GM23338 (cell line): Measurements from ENCODE around the gene VSX1. TPM values are rescaled to one million over a fixed set of nuclear protein-coding genes. Genes with fewer than 3 reads are reported as not detected.

Experiments used
- ATAC-seq: fragments of 200-7000 bp; cut with Tn5 transposase; 3 replicates; pipeline ENCODE4 v1.9.1; 2020
- DNase-seq: peaks from one replicate; pipeline ENCODE4 v3.0.0-alpha.2; 2015; ENCODE audit warnings: low spot score
- H2AFZ ChIP-seq: fragments of 200-600 bp; sonication (generic); 2 replicates; pipeline ENCODE4 v1.8.0; 2016; ENCODE audit warnings: antibody characterized with exemption, mild to moderate bottlenecking, moderate library complexity
- H3F3A ChIP-seq: fragments of 200-600 bp; sonication (generic); replicated peaks from 2 replicates; pipeline ENCODE4 v1.8.0; 2017; ENCODE audit warnings: antibody characterized with exemption, mixed run types, low read depth
- H3K27ac ChIP-seq: fragments of 200-600 bp; sonication (generic); 2 replicates; pipeline ENCODE4 v1.6.1; 2016; ENCODE audit warnings: low read depth
- H3K27me3 ChIP-seq: fragments of 200-600 bp; sonication (generic); 2 replicates; pipeline ENCODE4 v1.8.0; 2016; ENCODE audit warnings: mild to moderate bottlenecking, mixed run types, moderate library complexity; ENCODE audit not compliant: insufficient read depth
- H3K36me3 ChIP-seq: fragments of 200-600 bp; sonication (generic); 2 replicates; pipeline ENCODE4 v1.8.0; 2016; ENCODE audit warnings: mild to moderate bottlenecking; ENCODE audit not compliant: insufficient read depth
- H3K4me1 ChIP-seq: fragments of 200-600 bp; sonication (generic); 2 replicates; pipeline ENCODE4 v1.8.0; 2016; ENCODE audit warnings: mild to moderate bottlenecking, moderate library complexity; ENCODE audit not compliant: insufficient read depth
- H3K4me2 ChIP-seq: fragments of 200-600 bp; sonication (generic); 2 replicates; pipeline ENCODE4 v1.7.1; 2017; ENCODE audit warnings: mixed run types
- H3K4me3 ChIP-seq: fragments of 200-600 bp; sonication (generic); 2 replicates; pipeline ENCODE4 v1.6.1; 2016; ENCODE audit warnings: mixed run types
- H3K79me2 ChIP-seq: fragments of 200-600 bp; sonication (generic); replicated peaks from 2 replicates; pipeline ENCODE4 v1.8.0; 2017; ENCODE audit warnings: mild to moderate bottlenecking; ENCODE audit not compliant: insufficient read depth
- H3K9me2 ChIP-seq: fragments of 200-600 bp; sonication (generic); 2 replicates; pipeline ENCODE4 v1.8.0; 2017; ENCODE audit not compliant: insufficient read depth
- H4K20me1 ChIP-seq: fragments of 200-600 bp; sonication (generic); replicated peaks from 2 replicates; pipeline ENCODE4 v1.8.0; 2017; ENCODE audit warnings: mild to moderate bottlenecking; ENCODE audit not compliant: insufficient read depth
- H3K27ac Mint-ChIP-seq: 2 replicates; pipeline ENCODE4 v1.8.0; 2020; ENCODE audit warnings: inconsistent platforms, mild to moderate bottlenecking, moderate library complexity, mixed read lengths
- H3K27me3 Mint-ChIP-seq: 3 replicates; pipeline ENCODE4 v1.8.0; 2022; ENCODE audit warnings: low read depth, mild to moderate bottlenecking, moderate library complexity, mixed read lengths, inconsistent platforms; ENCODE audit not compliant: insufficient read depth, poor library complexity
- H3K36me3 Mint-ChIP-seq: 3 replicates; pipeline ENCODE4 v1.8.0; 2021; ENCODE audit warnings: low read depth, mild to moderate bottlenecking, inconsistent platforms, moderate library complexity, mixed read lengths
- H3K4me1 Mint-ChIP-seq: 3 replicates; pipeline ENCODE4 v1.8.0; 2020; ENCODE audit warnings: mild to moderate bottlenecking, inconsistent platforms, mixed read lengths
- H3K4me3 Mint-ChIP-seq: 3 replicates; pipeline ENCODE4 v1.8.0; 2021; ENCODE audit warnings: moderate library complexity, mild to moderate bottlenecking, inconsistent platforms, mixed read lengths
- H3K9me3 Mint-ChIP-seq: 3 replicates; pipeline ENCODE4 v1.8.0; 2020; ENCODE audit warnings: moderate library complexity, mild to moderate bottlenecking, inconsistent platforms, mixed read lengths
- CREB1 ChIP-seq: fragments of 250-450 bp; sonication (Bioruptor Pico); IDR thresholded peaks from 2 replicates; pipeline ENCODE4 v1.5.0; 2020; ENCODE audit warnings: low read depth, mild to moderate bottlenecking, moderate library complexity
- CTCF ChIP-seq, 2 experiments: fragments of 200-600 bp in 1 of 2; sonication (generic) in 1 of 2; conservative IDR thresholded peaks; 2 replicates each; pipeline versions ENCODE4 v1.5.1 to v1.6.1; 2016 to 2017; ENCODE audit warnings: antibody characterized with exemption in 2 of 2, low read depth in 2 of 2, mild to moderate bottlenecking in 2 of 2, moderate library complexity in 1 of 2
- ETS1 ChIP-seq: IDR thresholded peaks from 2 replicates; pipeline ENCODE4 v1.6.1; 2016; ENCODE audit warnings: antibody characterized with exemption
- EZH2 ChIP-seq: fragments of 200-600 bp; sonication (generic); IDR thresholded peaks from one replicate; pipeline ENCODE4 v1.8.0; 2017; ENCODE audit warnings: antibody characterized with exemption, mild to moderate bottlenecking, low read depth; ENCODE audit not compliant: unreplicated experiment
- EZH2phosphoT487 ChIP-seq: fragments of 200-600 bp; sonication (generic); IDR thresholded peaks from one replicate; pipeline ENCODE4 v1.8.1; 2018; ENCODE audit warnings: antibody characterized with exemption; ENCODE audit not compliant: unreplicated experiment
- JUNB ChIP-seq: IDR thresholded peaks from one replicate; pipeline ENCODE4 v1.6.1; 2016; ENCODE audit warnings: antibody characterized with exemption; ENCODE audit not compliant: unreplicated experiment
- NANOG ChIP-seq: IDR thresholded peaks from 2 replicates; pipeline ENCODE4 v1.6.1; 2016; ENCODE audit warnings: antibody characterized with exemption, borderline replicate concordance
- POLR2AphosphoS5 ChIP-seq: IDR thresholded peaks from 2 replicates; pipeline ENCODE4 v1.6.1; 2016; ENCODE audit warnings: antibody characterized with exemption, low read depth
- REST ChIP-seq: IDR thresholded peaks from one replicate; pipeline ENCODE4 v1.6.1; 2018; ENCODE audit warnings: antibody characterized with exemption; ENCODE audit not compliant: unreplicated experiment
- STAT1 ChIP-seq: IDR thresholded peaks from one replicate; pipeline ENCODE4 v1.6.1; 2016; ENCODE audit warnings: antibody characterized with exemption; ENCODE audit not compliant: unreplicated experiment
- ZNF114 ChIP-seq: fragments of 250-450 bp; sonication (Bioruptor Pico); IDR thresholded peaks from 2 replicates; pipeline ENCODE4 v1.5.0; 2020; ENCODE audit warnings: mild to moderate bottlenecking, moderate library complexity
- ZNF331 ChIP-seq: fragments of 250-450 bp; sonication (Bioruptor Pico); IDR thresholded peaks from 2 replicates; pipeline ENCODE4 v1.5.0; 2020; ENCODE audit warnings: low read depth, mild to moderate bottlenecking, moderate library complexity
- ZNF462 ChIP-seq: fragments of 250-450 bp; sonication (Bioruptor Pico); IDR thresholded peaks from 2 replicates; pipeline ENCODE4 v1.5.0; 2020; ENCODE audit warnings: mild to moderate bottlenecking, moderate library complexity
- polyA plus RNA-seq: library from polyadenylated mRNA; unstranded; fragments of >200 nt; fragmentation: Nextera tagmentation; extraction: Ambion mirVana; gene quantifications from 2 replicates; pipeline ENCODE4 v1.2.1, GENCODE V29; 2016
- total RNA-seq: library from RNA; depleted of rRNA; stranded (reverse); fragments of >200 nt; shearing (Covaris generic); gene quantifications from 2 replicates; pipeline ENCODE4 v1.2.3, GENCODE V29; 2014

The VSX1 gene
- total and polyA plus RNA-seq, 2 experiments from 2014 or later = 0.73 TPM; not detected in 1

DNA sequence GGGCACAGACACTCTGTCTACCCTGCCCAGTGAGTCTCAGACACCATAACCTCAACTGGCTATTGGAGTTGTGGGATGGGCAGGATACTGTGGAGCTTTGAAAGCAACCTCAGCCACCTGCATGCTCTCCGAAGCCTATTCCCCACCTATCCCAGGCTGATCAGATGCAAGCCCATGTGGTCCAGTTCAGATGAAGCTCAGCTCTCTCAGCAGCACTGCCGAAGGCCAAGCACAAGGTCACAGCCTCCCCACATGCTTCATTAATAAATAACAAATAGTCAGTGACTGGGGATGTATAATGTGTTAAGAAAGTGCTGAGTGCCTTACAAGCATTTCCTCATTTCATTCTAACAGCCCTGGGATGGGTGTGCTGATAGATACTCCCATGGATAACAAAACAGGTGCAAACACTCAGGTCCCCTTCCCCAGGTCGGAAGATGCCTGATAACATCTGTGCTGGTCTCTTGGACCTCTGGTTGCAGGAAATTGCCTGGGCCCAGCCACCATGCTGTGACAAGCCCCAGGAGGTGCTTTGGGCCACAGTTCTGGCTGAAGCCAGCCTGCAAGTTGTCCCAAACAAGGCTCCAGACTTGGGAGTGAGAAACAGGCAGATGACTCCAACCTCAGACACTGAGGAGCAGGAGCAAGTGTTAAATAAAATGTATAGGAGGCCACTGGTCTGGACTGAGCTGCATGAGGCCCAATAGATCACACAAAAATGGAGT lies 27.7 kb downstream of the VSX1 start:
- peaks cover 12% of the 10 kb centered on the region; the same call in 1 of the 2 replicates for H3K4me1 ChIP-seq
- no peak overlapping the region for H3K4me2 ChIP-seq
- Mint-ChIP-seq H3K9me3 (no peaks in the 10 kb centered on the region), H3K4me3 (no peak overlapping the region), H3K36me3 (no peaks in the 10 kb centered on the region), H3K27ac (no peak overlapping the region), H3K27me3 (peaks cover 43% of the 10 kb centered on the region), H3K4me1 (peaks cover 10% of the 10 kb centered on the region; the same call in 1 of the 3 replicates)
- H3K9me2 ChIP-seq = no peaks in the 10 kb centered on the region; the same call in 1 of the 2 replicates
- H3K4me3 ChIP-seq = no peak overlapping the region
- no peak for TF ChIP-seq CTCF (conservative IDR thresholded peaks at IDR 0.05; ENCODE audit: low read depth in 2 of 2)
- TF ChIP-seq ETS1 = no peak
- TF ChIP-seq ZNF331 (CRISPR knock-in tag) = no peak
- TF ChIP-seq EZH2phosphoT487 = no peak
- no peak for TF ChIP-seq EZH2
- no peak for TF ChIP-seq ZNF462
- TF ChIP-seq NANOG = no peak
- TF ChIP-seq STAT1 = no peak
- no peak for TF ChIP-seq CREB1 (CRISPR knock-in tag)
- TF ChIP-seq POLR2AphosphoS5 = no peak
- TF ChIP-seq JUNB = no peak
- no peak for TF ChIP-seq REST
- TF ChIP-seq ZNF114 (CRISPR knock-in tag) = no peak
- DNase-seq (no peak), ATAC-seq (no peak)
- H3K27me3 ChIP-seq = peaks cover 45% of the 10 kb centered on the region
- no peaks in the 10 kb centered on the region for H3K36me3 ChIP-seq
- H4K20me1 ChIP-seq = no peaks in the 10 kb centered on the region
- H3K79me2 ChIP-seq = no peaks in the 10 kb centered on the region
- no peak overlapping the region for H2AFZ ChIP-seq
- no peaks in the 10 kb centered on the region for H3F3A ChIP-seq
- H3K27ac ChIP-seq = no peak overlapping the region
